NCI-H146 (cell line): ENCODE measurements around the gene PRKAR2B.
"Not testable (repeated sequence)": the region's sequence is repeated elsewhere in the genome, so short reads cannot be mapped to it uniquely, and the experiment has no call there.

Source experiments
- DNase-seq: peaks from one replicate; lab custom pipeline; 2025; lab: John Stamatoyannopoulos, UW

PRKAR2B gene

DNA sequence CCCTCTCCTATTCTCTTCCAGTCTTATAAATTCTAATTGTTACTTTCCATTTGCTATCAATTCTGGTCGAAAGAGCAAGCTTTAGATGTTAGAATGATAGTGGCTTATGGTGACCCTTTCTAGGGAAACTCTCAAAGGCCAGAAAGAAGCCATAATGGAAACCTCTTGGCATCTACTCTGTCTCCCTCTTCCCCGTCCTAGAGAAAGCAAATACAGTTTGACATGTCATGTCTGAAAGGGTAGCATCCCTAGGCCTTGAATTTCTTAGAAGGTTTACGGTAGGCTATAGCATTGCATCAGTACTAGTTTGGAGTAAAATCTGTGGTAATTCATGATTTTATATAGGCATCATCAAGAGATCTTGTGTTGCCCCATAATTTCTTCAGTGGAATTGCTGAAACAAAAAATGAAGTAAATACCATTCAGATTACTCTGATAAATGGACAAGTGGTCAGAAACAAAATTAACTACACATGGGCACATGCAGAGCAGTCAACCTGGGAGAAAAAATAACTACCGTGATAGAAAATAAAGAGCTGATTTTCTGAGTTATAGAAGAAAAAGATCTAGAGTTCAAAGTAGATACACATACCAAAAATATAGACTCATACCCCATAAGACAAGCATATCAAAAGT, 4.4 kb downstream of the PRKAR2B start:
- no peak for DNase-seq

DNA sequence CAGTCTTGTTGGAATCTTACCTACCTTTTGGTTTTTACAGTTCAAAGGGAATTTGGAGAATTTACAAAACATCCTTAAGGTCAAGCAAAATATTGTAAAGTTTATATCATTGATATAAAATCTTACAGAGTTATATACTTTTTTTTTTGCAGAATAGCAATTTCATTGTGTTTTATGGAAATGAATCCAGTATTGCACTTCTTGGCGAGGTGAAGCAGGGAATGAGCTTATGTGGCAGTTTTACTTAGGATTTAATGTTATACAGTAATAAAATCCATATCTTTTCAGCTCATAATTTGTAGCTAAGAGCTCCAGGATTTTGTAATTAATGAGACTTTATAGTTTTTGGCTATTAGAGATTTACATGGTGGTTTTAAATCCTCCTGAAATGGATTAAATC, 5.0 kb downstream of the PRKAR2B start:
- DNase-seq = no peak

DNA sequence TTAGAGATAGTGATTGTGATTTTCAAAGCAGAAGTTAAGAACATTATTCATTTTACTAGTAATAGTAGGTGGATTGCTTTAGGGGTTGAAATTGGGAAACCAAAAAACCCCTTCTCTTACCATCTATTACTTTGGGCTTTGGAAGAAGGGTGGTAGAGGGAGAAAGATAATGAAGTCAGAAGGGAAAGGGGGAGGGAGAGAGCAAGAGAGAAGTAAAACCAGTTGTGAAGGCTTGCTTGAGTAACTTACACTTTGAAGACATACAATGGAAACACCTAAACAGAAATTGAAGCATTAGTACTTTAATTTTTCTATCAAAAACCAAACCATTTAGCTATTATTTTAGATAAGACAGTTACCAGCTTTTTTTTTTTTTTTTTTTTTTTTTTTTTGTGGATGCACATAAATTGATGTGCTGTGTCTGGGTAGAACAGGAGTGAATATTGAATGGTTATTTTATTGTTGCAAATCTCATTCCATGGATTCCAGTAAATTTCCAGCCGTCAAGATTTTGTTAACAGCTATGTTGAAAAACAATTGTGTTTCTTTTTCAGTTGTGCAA, 5.5 kb downstream of the PRKAR2B start:
- no peak for DNase-seq

DNA sequence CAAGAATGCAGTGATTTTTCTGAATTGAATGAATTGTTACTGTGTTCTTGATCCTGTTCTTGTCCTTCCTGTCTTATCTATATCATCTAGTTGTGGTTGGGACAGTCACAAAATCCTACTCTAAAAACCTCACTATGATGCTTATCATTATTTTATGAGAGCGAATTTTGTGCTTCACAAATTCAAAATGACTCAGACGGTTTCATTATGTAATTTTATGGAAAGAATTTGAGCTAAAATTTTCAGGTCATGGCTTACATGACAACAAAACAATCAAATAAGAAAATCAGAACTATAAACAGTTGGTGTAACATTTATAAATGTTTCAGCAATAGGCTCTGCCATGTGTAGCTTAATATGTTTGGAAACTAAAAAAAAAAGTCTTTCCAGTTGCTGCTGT, 6.9 kb downstream of the PRKAR2B start:
- DNase-seq = no peak

DNA sequence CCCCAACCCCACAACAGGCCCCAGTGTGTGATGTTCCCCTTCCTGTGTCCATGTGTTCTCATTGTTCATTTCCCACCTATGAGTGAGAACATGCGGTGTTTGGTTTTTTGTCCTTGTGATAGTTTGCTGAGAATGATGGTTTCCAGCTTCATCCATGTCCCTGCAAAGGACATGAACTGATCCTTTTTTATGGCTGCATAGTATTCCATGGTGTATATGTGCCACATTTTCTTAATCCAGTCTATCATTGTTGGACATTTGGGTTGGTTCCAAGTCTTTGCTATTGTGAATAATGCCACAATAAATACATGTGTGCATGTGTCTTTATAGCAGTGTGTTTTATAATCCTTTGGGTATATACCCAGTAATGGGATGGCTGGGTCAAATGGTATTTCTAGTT, 10.5 kb downstream of the PRKAR2B start:
- not testable (repeated sequence) for DNase-seq

DNA sequence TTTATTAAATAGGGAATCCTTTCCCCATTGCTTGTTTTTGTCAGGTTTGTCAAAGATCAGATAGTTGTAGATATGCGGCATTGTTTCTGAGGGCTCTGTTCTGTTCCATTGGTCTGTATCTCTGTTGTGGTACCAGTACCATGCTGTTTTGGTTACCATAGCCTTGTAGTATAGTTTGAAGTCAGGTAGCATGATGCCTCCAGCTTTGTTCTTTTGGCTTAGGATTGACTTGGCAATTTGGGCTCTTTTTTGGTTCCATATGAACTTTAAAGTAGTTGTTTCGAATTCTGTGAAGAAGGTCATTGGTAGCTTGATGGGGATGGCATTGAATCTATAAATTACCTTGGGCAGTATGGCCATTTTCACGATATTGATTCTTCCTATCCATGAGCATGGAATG, 11.6 kb downstream of the PRKAR2B start:
- DNase-seq = not testable (repeated sequence)

DNA sequence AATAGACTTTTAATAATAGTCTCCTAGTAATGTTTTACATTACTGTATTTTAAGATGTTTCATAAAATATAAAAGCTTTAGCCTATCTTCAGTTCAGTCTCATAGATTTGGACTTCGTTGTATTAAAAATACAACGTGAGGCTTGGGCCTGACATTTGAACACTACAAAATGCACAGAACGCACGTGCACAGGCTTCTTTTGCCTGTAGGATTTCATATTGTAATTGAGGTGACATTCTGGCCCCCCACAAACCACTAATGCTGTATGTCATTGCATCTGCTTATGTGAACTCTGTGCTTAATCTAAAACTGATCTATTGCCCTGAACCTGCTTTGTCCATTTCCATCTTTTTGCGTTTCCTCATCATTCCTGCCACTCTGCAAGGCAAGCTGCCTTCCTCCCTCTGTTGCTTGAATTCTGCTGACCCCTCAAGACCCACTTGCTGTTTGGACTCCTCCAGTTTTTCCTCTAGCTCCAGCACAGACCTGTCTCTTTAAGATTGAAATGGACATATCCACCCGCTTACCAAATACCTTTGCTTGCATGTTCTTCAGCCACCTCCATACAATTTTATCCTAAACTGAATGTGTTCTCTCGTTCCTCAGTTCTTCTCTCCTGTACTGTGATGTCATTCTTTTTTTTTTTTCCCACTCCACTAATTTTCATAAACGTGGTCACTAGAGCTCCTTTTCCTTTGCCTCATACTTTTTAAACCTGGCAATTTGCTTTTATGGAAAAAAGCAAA, 12.4 kb downstream of the PRKAR2B start:
- no peak for DNase-seq

DNA sequence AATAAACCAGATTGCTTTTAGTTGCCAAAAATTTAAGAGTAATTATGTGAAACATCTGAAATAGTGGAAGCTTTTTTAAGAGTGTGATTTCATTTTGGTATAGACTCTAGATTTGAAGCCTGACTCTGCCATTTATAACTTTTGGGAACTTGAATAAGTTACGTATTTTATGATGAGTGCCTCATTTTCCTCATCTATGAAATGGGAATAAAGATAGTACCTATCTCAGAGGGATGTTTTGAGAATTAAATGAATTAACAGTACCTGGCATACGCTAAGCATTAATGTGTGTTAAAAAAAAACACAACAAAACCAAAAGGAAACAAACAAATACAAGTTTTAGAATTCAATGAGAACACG, 12.9 kb downstream of the PRKAR2B start:
- no peak for DNase-seq

DNA sequence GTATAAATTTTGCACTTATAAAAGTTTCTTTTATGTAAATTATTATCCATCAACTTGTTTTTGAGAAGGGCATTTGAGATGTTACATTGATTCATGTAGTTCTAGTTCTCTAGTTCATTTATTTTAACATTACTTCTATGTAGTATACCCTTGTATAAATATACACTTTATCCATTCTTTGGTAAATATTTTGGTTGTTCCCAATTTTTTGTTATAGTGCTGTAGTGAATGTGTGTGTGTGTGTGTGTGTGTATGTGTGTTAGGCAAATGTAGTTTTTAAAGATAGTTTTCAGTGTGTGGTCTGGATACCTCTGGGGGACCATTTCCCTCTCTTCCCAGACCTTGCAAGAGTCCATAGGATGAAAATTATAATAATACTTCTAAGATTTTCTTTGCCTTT, 15.0 kb downstream of the PRKAR2B start:
- no peak for DNase-seq

DNA sequence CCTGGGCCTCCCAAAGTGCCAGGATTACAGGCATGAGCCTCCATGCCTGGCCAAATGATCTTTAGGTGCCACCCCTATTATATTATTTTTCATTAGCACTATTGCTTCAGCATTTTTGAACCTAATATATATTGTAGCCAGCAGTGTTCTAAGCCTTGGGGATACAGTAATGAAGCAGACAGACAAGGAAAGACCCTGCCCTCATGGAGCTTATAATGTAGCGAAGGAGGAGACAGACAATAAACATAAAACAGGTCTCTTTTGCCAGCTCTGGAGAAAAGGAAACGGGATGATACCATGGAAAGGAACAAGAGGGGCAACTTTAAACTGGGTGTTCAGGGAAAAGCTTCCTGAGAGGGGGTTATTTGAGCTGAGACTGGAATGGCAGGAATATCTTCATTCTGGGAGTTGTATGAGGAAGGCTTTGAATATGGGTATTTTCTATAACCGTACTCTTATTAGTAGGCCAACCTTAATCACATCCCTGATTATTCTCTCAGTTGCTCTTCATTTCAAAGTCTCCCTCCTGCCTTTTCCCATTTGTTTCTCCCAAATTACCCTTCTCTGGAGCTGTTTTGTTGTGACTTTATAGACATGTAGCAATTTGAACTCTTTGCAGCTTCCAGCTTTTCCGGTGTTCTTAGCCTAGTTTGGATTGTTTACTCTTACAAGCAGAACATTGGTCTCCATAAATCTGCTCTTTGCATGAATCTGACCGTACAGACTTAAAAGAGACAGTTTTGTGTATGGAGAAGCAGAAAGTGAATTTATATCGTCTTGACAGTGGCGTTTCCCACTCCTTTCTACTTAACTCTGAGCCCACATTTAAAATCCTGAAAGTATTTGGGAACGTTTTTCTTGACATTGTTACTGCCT, 19.0 kb downstream of the PRKAR2B start:
- DNase-seq = no peak

DNA sequence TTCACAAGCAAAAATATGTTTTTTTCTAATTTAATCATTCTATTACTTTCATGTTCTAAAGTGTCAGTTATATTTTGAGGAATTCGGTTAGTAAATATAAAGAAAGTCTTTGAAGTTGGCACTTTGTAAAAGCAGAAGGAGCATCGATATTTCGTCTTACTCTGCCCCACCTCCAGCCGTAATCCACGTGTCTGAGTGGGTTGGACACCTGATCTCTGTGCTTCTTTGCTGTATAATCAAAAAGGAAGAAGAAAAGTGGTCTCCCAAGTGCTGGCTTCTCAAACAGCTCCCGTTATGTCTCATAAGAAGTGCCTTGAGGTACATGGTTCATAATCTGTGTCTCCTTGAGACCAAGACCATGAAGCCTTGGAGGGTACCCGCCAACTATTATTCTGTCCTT, 19.8 kb downstream of the PRKAR2B start:
- no peak for DNase-seq

DNA sequence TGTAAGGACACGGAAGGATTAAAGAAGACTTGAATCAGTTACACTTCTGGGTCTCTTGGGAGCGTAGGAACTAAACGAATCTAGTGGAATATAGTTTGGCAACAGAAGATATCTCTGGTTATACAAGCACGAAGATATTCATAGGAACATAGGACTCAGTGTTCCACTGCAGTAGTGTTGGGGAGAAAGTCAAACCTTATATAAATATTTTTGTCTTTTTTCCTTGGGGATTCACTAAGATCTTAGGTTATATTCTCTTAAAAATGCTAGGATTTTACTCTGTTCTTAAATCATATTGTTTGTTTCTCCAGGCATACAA, 21.4 kb downstream of the PRKAR2B start:
- DNase-seq = no peak

DNA sequence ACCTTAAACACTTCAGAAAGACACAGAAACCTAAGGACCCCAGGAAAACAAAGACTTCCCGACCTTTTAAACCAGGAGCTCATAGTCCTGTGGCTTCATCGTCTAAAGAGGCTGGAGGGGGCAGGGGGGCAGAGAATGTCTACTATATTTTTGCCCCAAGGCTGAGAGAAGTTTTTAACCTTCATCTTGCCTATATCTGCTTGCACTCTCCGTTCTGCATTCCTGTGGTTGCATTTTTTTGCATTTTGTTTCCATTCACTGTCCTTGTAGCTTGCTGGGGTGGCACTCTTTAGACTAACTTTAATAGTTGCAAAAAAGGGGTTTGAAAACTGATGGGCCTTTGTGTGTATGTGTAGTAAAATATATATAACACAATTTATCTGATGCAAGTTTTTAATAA, 23.7 kb downstream of the PRKAR2B start:
- DNase-seq = no peak

DNA sequence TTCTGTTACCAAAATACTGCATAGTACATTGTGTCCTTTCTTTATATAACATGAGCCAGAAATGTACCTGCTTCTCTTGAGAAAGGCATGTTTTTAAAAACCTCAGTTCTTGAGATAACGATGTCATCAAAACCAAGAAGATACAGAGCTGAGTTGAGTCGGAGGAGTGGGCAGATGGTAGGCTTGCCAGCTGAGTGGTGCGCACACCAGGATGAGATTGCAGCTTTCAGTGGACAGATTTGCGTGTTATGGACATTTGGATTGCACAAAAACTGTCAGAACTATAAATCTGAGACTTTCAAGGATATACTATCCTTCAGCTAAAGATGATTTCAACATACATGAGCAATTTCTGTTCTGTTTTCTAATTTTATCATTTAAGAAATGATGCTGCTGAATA, 25.0 kb downstream of the PRKAR2B start:
- DNase-seq = no peak

DNA sequence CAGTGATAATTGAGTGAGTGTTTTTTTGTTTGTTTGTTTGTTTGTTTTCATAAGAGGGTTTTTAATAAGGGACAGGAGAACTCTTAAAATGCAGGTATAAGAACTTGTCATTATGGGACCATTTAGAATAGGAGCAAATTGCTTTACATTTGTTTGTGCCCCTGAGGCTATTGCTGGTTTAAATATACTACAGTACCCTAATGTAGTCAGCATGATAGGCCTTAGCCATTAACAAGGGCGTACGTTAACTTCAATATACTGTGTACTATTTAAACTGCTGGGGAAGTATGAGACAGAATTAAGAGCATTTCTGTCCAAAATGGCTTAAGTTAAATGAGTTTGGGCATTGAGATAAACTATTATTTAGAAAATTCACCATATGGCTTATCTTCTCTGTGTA, 26.2 kb downstream of the PRKAR2B start:
- DNase-seq = no peak

DNA sequence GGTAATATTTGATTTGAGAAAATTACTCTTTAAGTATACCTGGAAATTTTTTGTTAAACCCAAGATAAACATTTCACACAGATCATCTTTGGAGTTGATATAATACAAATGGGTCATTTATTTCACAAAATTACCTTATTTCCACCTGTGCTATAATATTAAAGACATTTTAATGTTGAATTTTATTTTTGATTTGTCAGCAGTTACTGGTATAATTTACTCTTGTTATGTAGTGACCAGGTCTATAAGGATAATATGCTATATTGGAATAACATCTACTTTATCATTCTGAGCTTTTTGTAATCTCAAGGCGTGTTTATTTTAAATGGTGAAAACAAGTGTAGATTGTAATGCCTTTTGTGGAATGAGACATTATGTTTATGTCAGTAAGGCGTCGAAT, 26.6 kb downstream of the PRKAR2B start:
- no peak for DNase-seq

DNA sequence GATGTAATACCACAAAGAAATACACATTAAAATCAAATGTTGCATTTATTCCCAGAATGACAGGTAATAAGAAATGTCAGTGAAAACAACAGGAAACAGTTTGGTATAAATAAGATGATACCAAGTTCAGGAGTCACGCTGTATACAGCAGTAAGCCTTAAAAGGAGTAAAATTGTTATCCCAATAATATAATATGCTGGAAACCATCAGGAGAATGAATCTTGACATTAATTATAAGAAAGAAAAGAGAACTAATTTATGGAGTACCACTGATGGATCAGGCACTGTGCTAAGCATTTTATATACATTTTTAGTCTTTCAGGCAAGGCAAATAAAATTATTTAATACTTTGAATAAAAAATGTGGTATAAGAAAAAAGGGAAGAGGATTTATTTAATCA, 27.6 kb downstream of the PRKAR2B start:
- no peak for DNase-seq

DNA sequence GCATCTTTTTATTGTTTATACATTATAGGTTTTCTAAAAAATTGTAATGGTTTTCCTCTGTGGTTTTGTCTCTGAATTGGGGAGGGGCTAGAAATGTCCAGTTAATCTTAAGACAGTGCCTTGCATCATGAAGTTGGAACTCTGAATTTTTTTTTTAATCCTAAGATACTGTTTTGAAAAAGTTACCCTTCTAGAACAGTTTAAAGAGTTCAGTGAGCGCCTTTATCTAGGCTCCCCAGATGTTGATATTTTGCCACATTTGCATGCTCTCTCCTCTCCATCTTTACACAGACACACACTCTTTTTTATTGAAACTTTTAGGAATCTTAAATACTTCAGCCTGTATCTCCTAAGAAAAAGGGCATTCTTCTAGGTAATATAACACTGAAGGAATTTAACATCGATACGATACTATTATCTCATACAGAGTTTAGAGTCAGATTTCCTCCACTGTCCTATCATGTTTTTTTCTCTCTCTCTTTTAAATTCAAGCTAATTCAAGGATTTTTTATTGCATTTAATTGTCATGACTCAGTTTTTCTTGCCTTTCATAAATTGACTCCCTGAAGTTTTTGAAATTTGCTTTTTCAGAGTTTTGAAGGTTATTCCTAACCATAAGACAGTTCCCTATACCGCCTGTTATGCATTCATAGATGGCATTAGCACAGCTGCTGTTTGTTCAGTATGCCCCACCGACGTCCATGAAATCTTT, 31.5 kb downstream of the PRKAR2B start:
- peak; percentile 7 for DNase-seq

DNA sequence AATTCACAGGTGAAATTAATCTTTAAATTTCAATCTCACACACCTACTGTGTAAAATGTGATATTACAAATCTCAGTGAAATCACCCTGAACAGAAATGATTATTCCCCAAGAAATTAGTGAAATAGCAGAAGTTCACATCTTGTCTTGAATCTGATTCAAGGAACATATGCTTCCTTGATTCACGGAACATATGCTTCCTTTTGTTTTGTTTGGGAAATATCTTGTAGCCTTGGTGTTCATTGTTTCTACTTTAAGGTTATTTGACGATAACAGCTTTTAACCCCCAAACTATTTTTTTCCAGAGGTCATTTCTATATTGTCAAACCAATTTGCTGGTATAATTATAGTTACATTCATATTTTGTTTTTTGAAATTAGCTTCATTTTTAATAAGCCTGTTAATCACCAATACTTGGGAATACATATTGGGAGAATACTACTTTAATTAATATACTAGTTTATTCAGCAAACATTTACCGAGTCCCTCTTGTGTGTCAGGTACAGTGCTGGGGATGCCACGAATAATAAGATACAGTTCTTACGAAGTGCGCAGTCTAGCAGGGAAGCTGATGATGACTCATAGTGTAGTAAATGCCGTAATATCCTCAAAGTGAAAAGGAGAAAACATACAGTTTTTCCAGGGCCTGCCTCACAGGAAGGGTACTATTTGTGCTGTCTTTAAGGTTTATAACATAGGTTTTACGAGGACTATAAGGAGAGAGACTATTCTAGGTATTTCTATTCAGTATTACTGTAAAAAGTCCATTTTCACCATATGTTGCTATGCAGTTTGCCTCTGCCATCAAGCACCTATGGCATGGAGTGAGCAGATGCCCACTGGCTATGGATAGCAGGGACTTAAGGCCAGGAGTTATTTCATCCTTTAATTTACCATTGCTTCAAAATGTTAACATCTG, 32.5 kb downstream of the PRKAR2B start:
- DNase-seq = no peak

DNA sequence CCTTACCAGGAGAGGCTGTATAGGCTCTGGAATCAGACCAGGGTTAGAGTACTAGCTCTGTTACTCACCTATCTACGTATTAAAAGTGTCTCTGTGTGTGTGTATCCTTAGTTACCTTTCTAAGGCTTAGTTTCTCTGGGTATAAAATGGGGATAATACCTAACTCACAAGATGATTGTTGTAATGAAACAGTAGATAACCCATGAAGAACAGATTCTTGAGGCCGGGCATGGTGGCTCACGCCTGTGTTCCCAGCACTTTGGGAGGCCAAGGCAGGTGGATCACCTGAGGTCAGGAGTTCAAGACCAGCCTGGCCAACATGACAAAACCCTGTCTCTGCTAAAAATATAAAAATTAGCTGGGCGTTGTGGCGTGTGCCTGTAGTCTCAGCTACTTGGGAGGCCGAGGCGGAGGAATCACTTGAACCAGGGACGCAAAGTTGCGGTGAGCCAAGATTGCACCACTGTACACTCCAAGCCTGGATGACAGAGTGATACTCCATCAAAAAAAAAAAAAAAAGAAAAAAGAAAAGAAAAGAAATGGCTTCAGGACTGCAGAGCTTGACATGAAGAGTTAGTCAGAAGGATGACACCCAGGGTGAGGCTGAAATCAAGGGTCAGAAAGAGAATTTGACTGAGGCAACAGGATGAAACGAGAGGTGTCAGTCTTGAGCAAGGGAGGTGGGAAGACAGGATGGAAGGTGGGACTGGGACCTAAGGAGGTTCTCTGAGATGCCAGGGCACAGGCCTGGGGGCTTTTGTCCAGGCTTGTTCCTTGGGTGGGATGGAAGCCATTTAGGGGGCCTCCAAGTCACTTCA, 33.4 kb downstream of the PRKAR2B start:
- DNase-seq = no peak
